Measurements from ENCODE around the gene OR5AU1. TPM values are rescaled to one million over a fixed set of nuclear protein-coding genes. Genes with fewer than 3 reads are reported as not detected.

OR5AU1 gene
- total RNA-seq, 4 donors from 2014 or later, result not detected

GRCh38 chr14:21136024-21136423 lies 19.8 kb downstream of the OR5AU1 start:
- no peak for TF ChIP-seq POLR2AphosphoS5 (IDR thresholded peaks at IDR 0.05)
- no peak for TF ChIP-seq EP300 (IDR thresholded peaks at IDR 0.05; ENCODE audit: low read depth)
- TF ChIP-seq CTCF (IDR thresholded peaks at IDR 0.05), result peak; percentile 38 to 62 (median 56)
- TF ChIP-seq POLR2A (IDR thresholded peaks at IDR 0.05), result no peak
- Histone ChIP-seq H3K27ac (no peak overlapping the region), H3K9me3 (no peaks in the 10 kb centered on the region), H3K4me3 (no peak overlapping the region), H3K4me1 (no peaks in the 10 kb centered on the region), H3K36me3 (no peaks in the 10 kb centered on the region), H3K27me3 (no peaks in the 10 kb centered on the region)
- intact Hi-C loops (cut with DNase I; ENCODE audit: low total_unique reads) (no loop called here), in situ Hi-C loops (cut with MboI; ENCODE audit: low pct_ligation_motif_present in 1 of 4, low pct_unique_long_range_greater_than_20kb in 1 of 4, low sequenced_read_pairs in 3 of 4) (no loop called here)
- WGBS, 2 donors (ENCODE audit: low coverage in 1 of 2), result 25 to 36% methylated on average over 1 of the region's 1 CpG
- no peak for DNase-seq

- no peak overlapping the region for H3K4me3 ChIP-seq
- no peak for DNase-seq
- intact Hi-C loops (cut with DNase I; ENCODE audit: low total_unique reads), result no loop called here
- in situ Hi-C loops (cut with MboI; ENCODE audit: low pct_ligation_motif_present in 1 of 4, low pct_unique_long_range_greater_than_20kb in 1 of 4, low sequenced_read_pairs in 3 of 4), result no loop called here
- H3K4me1 ChIP-seq, result no peaks in the 10 kb centered on the region
- TF ChIP-seq POLR2AphosphoS5 (IDR thresholded peaks at IDR 0.05) (no peak), POLR2A (IDR thresholded peaks at IDR 0.05) (no peak), CTCF (IDR thresholded peaks at IDR 0.05) (no peak)
- no peak overlapping the region for H3K27ac ChIP-seq
- 63 to 75% methylated on average over 1 of the region's 1 CpG for WGBS, 2 donors (ENCODE audit: low coverage in 1 of 2)
- H3K36me3 ChIP-seq, result no peaks in the 10 kb centered on the region
- H3K27me3 ChIP-seq, result no peaks in the 10 kb centered on the region
- H3K9me3 ChIP-seq, result no peaks in the 10 kb centered on the region
Measured at GRCh38 chr14:21133901-21134300, 22.0 kb downstream of the OR5AU1 start.

GRCh38 chr14:21123429-21123828 lies 32.4 kb downstream of the OR5AU1 start:
- no peak for DNase-seq
- Histone ChIP-seq H3K9me3 (peaks cover 0 to 4% of the 10 kb centered on the region in 2 donors), H3K4me3 (no peak overlapping the region), H3K27ac (no peak overlapping the region), H3K36me3 (no peaks in the 10 kb centered on the region), H3K4me1 (no peaks in the 10 kb centered on the region), H3K27me3 (peaks cover 3% of the 10 kb centered on the region)
- in situ Hi-C loops (cut with MboI; ENCODE audit: low pct_ligation_motif_present in 1 of 4, low pct_unique_long_range_greater_than_20kb in 1 of 4, low sequenced_read_pairs in 3 of 4), result no loop called here
- TF ChIP-seq EP300 (IDR thresholded peaks at IDR 0.05; ENCODE audit: low read depth), result no peak
- TF ChIP-seq CTCF (IDR thresholded peaks at IDR 0.05), result no peak
- TF ChIP-seq POLR2A (IDR thresholded peaks at IDR 0.05), result no peak
- TF ChIP-seq POLR2AphosphoS5 (IDR thresholded peaks at IDR 0.05), result no peak
- intact Hi-C loops (cut with DNase I; ENCODE audit: low total_unique reads), result no loop called here
- 95 to 100% methylated on average over 1 of the region's 1 CpG for WGBS, 2 donors (ENCODE audit: low coverage in 1 of 2)

GRCh38 chr14:21121122-21121521 lies 34.7 kb downstream of the OR5AU1 start:
- WGBS, 2 donors (ENCODE audit: low coverage in 1 of 2), result 78 to 100% methylated on average over 1 of the region's 1 CpG
- in situ Hi-C loops (cut with MboI; ENCODE audit: low pct_ligation_motif_present in 1 of 4, low pct_unique_long_range_greater_than_20kb in 1 of 4, low sequenced_read_pairs in 3 of 4) (no loop called here), intact Hi-C loops (cut with DNase I; ENCODE audit: low total_unique reads) (no loop called here)
- no peak overlapping the region for H3K4me3 ChIP-seq
- H3K27me3 ChIP-seq, result peaks cover 3% of the 10 kb centered on the region
- peaks cover 0 to 4% of the 10 kb centered on the region in 2 donors for H3K9me3 ChIP-seq
- no peak overlapping the region for H3K27ac ChIP-seq
- no peak for DNase-seq
- no peaks in the 10 kb centered on the region for H3K4me1 ChIP-seq
- no peak for TF ChIP-seq EP300 (IDR thresholded peaks at IDR 0.05; ENCODE audit: low read depth)
- TF ChIP-seq POLR2A (IDR thresholded peaks at IDR 0.05), result no peak
- TF ChIP-seq CTCF (IDR thresholded peaks at IDR 0.05), result no peak
- TF ChIP-seq POLR2AphosphoS5 (IDR thresholded peaks at IDR 0.05), result no peak
- no peaks in the 10 kb centered on the region for H3K36me3 ChIP-seq

All from transverse colon (tissue), 4 donors.